HUES6 (cell line): ENCODE results near the gene FGF9.

Experiments used
- H3K27ac ChIP-seq: 2 replicates; pipeline ENCODE4 v1.7.0; 2013; ENCODE audit warnings: low read depth, mild to moderate bottlenecking, low read length, inconsistent platforms
- H3K27me3 ChIP-seq: 2 replicates; pipeline ENCODE4 v1.6.1; 2013; ENCODE audit warnings: low read length; ENCODE audit not compliant: control insufficient read depth, insufficient read depth
- H3K36me3 ChIP-seq: 2 replicates; pipeline ENCODE4 v1.6.1; 2013; ENCODE audit warnings: low read length; ENCODE audit not compliant: control insufficient read depth, insufficient read depth
- H3K4me1 ChIP-seq: 2 replicates; pipeline ENCODE4 v1.6.1; 2013; ENCODE audit warnings: low read length; ENCODE audit not compliant: control insufficient read depth, insufficient read depth
- H3K4me3 ChIP-seq: 2 replicates; pipeline ENCODE4 v1.5.1; 2013; ENCODE audit warnings: low read depth, low read length
- H3K9ac ChIP-seq: one replicate; pipeline ENCODE4 v1.6.1; 2013; ENCODE audit warnings: mild to moderate bottlenecking, low read length
- H3K9me3 ChIP-seq: 2 replicates; pipeline ENCODE4 v1.6.1; 2013; ENCODE audit warnings: low read depth, low read length; ENCODE audit not compliant: control insufficient read depth, insufficient read depth

FGF9 gene

DNA sequence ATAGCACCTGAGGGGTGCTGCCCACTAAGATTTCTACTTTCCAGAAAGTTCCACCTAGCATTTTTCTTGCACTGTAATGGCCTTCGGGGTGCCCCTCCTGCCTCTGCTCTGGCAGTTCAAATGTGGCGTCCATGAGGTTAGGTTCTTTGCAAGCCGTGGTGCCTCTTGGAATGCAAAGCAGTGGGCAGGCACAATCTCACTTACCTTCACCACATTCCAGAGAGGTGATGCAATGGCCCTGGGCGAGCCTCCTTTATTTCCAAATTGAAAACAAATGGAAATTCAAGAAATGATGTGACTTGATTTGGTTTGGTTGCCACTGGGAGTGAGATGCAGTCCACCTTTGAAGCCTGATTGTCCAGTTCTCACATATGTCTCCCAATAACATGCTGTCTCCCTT is 46.9 kb downstream of the FGF9 start:
- no peak overlapping the region for H3K9ac ChIP-seq
- H3K27me3 ChIP-seq, result no peaks in the 10 kb centered on the region
- no peaks in the 10 kb centered on the region for H3K9me3 ChIP-seq
- H3K36me3 ChIP-seq, result no peaks in the 10 kb centered on the region
- peak overlapping the region; percentile 55; the same call in 1 of the 2 replicates for H3K27ac ChIP-seq
- H3K4me3 ChIP-seq, result no peak overlapping the region
- peaks cover 27% of the 10 kb centered on the region for H3K4me1 ChIP-seq

DNA sequence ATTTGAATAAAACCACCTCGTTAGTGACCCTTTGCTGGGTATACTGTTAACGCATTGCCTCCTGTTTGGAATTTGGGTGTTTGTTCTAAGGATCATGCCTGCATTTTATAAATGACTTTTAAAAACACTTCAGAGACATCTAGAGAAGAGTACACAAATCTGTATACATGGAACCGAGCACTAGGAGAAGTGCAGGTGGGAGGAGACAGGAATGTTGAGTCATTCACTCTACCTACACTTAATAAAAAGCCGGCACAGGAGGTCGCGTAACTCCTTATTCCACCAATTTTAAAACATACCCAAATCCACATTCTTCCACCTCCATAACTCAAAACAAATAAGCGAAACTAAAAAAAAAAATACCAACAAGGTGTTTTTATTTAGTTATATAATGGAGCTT is 48.6 kb downstream of the FGF9 start:
- no peak overlapping the region for H3K4me3 ChIP-seq
- no peak overlapping the region for H3K27ac ChIP-seq

DNA sequence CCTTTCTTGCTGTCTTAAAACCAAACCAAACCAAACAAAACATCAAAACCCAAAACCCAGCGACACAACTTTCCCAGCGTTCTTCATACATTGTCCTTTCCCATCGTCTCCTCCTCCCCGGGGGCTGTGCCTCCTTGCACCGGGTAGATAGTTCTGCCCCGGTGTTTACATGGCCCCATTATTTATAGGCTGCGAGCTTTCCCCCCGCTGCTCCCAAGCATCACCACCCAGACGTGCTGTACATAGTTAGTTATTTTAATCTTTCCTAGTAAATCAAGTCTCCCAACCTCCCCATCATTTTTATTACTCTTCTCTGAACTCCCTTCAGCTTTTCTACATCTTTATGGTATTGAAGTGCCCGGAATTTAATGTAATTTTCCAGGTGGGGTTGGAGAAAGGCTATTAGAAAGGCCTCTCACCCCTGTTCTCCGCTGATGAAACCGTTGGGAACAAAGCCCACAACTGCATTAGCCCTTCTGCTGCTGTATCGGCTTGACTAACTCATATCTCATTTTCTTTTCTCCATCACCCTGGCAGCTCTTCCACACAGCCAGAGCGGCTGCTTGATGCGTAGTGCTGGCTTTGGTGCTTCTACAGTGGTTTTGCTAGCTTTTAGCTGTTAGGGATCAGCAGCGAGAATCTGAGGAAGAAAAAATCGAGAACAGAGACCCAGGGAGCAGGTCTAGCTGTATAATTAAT is 53.1 kb downstream of the FGF9 start:
- no peaks in the 10 kb centered on the region for H3K27me3 ChIP-seq
- no peak overlapping the region for H3K27ac ChIP-seq
- H3K4me3 ChIP-seq, result no peak overlapping the region
- no peaks in the 10 kb centered on the region for H3K36me3 ChIP-seq
- H3K4me1 ChIP-seq, result peaks cover 16% of the 10 kb centered on the region
- no peak overlapping the region for H3K9ac ChIP-seq
- no peaks in the 10 kb centered on the region for H3K9me3 ChIP-seq

More for the DNA sequence above, 48.6 kb downstream of the FGF9 start:
- H3K9me3 ChIP-seq, result no peaks in the 10 kb centered on the region
- no peaks in the 10 kb centered on the region for H3K27me3 ChIP-seq
- H3K36me3 ChIP-seq, result no peaks in the 10 kb centered on the region
- H3K9ac ChIP-seq, result no peak overlapping the region
- peaks cover 27% of the 10 kb centered on the region for H3K4me1 ChIP-seq

DNA sequence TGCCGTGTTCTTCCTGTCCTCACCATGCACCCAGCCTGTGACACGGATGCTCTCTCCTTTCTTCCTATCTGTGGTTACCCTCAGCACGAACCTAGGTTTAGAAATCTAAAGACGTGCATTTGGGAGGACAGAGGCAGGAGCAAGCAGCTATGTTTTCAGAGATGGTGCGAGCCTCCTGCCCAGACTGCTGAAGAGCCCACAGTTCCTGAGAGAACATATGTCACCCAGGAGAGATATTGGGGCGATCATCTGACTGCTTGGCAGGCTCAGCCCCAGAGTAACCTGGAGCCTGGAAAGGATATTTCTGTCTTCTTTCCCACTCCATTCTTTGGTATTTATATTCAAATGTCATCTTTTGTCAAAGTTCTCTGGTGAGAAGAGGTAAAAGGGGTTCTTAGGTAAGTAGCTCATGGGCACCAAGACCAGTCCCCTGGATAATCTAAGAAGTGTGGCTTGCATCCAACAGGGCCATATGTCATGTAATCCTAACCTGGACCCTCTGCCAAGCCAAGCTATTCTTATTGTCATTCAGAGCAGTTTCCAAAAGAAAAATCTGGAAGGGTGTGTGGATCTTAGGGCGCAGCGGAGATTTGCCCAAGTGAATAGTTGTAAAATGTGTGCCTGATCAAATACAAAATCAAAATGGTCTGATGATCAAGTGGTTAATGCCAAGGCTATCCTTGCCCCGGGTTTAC is 59.5 kb downstream of the FGF9 start:
- Histone ChIP-seq H3K9me3 (peaks cover 8% of the 10 kb centered on the region), H3K27ac (no peak overlapping the region), H3K4me1 (peaks cover 10% of the 10 kb centered on the region), H3K36me3 (no peaks in the 10 kb centered on the region), H3K9ac (no peak overlapping the region), H3K4me3 (no peak overlapping the region), H3K27me3 (no peaks in the 10 kb centered on the region)

DNA sequence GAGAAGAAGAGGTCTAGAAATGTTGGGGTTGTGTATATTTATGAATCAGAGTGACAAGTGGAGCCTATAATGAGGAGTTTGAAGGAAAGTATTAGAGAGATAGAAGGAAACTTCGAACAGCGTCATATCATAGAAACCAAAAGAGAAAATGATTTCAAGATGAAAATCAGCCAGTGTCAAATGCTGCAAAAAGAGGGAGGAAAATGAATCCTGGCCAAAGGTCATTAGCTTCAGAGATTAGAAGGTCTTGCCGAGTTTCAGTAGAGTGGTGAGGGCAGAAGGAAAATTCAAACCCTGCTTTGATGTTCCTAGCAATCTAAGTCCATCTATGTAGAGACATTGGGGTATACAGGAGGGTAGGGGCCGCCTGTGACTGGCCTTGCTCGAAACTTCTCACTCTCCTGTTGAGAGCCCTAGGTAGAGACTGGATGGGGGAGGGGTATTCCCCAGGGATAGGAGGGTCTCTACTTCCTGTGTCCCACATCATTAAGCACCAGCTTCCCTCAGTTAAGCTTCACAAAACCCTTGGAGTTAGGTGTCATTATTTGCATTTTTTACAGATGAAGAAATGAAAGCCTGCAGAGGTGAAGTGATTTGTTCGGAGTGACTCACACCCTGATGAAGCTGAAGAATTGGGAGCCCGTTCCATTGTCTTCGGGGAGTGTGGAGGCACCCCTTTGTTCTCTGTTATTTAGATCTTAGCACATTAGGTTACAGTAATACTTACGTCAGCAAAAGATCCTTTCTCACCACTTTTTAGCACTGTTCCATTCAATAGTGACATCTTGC is 62.8 kb downstream of the FGF9 start:
- H3K9me3 ChIP-seq, result peaks cover 8% of the 10 kb centered on the region
- no peak overlapping the region for H3K9ac ChIP-seq
- no peak overlapping the region for H3K4me3 ChIP-seq
- H3K27ac ChIP-seq, result no peak overlapping the region
- peaks cover 14% of the 10 kb centered on the region for H3K4me1 ChIP-seq
- no peaks in the 10 kb centered on the region for H3K36me3 ChIP-seq
- no peaks in the 10 kb centered on the region; the same call in 1 of the 2 replicates for H3K27me3 ChIP-seq

DNA sequence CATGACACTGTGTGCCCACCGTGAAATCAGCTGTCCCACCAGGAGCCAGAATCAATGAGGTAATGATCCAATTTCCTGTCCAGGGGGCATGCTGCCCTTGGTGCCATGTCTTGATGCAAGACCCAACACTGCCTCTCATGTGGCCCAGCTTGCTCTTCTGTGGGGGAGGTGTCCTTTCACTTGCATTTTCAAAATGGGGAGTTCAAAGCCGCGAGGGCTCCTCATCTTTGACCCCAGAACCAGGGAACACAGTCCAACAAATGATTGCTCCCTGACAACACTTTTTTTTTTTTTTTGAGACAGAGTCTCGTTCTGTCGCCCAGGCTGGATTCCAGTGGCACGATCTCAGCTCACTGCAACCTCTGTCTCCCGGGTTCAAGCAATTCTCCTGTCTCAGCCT is 64.1 kb downstream of the FGF9 start:
- no peaks in the 10 kb centered on the region; the same call in 1 of the 2 replicates for H3K27me3 ChIP-seq
- H3K27ac ChIP-seq, result no peak overlapping the region
- peaks cover 14% of the 10 kb centered on the region for H3K4me1 ChIP-seq
- no peak overlapping the region for H3K4me3 ChIP-seq
- no peaks in the 10 kb centered on the region for H3K36me3 ChIP-seq
- H3K9ac ChIP-seq, result no peak overlapping the region
- peaks cover 8% of the 10 kb centered on the region for H3K9me3 ChIP-seq

DNA sequence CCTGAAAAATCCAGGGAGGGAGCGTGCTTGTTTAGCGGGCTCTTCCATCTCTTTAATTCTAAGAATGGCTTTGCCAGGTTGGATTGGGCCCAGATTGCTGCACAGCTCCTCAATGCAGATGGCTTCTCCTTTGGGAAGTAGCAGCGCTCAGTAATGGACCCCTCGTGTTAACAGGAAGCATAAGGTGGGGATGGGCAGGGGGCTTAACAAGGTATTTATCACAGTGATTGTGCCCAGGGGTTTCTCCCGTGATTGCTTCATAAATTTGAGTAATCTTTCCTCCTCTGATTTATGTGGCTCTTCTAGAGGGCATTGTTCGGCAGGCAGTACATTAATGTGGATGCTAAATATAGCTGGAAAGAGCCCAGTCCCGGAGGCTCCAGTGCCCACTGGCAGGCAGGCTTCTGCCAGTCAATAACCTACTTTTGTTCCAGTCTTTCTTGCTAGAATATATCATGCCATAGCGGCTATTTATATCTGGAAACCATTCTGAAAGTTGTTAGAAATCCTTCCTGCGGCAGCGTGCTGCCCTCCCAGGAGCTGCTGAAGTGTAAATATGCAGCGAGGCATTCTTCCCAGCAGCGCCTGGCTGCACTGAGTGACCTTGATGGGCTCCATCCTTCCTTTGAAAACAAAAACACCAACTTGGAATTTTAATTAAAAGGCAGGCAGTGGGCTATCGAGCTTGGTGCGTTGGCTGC is 65.0 kb downstream of the FGF9 start:
- Histone ChIP-seq H3K27me3 (no peaks in the 10 kb centered on the region; the same call in 1 of the 2 replicates), H3K4me1 (peaks cover 14% of the 10 kb centered on the region), H3K27ac (no peak overlapping the region), H3K36me3 (no peaks in the 10 kb centered on the region), H3K9me3 (peaks cover 8% of the 10 kb centered on the region), H3K9ac (no peak overlapping the region), H3K4me3 (no peak overlapping the region)

DNA sequence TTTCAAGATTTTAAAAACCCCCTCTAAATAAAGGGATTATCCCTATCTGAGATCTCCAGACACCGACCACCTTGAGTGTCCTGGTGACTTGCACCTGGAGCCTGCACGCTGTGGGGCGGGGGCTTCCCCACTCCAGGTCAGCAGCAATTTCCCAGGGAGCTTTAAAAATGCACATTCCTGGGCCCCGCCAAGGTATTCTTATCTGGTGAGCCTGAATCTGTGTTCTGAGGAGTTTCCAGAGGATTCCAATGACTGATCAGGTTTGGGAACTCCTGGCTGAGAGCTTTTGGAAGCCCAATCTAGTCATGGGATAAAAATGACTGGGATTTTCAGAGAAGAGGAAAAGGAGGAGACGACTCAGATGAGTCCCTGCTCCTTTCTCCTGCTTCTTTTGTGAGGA is 66.1 kb downstream of the FGF9 start:
- Histone ChIP-seq H3K9ac (no peak overlapping the region), H3K4me1 (peaks cover 14% of the 10 kb centered on the region), H3K4me3 (no peak overlapping the region), H3K27me3 (no peaks in the 10 kb centered on the region; the same call in 1 of the 2 replicates), H3K9me3 (peaks cover 5% of the 10 kb centered on the region), H3K36me3 (no peaks in the 10 kb centered on the region), H3K27ac (no peak overlapping the region)

DNA sequence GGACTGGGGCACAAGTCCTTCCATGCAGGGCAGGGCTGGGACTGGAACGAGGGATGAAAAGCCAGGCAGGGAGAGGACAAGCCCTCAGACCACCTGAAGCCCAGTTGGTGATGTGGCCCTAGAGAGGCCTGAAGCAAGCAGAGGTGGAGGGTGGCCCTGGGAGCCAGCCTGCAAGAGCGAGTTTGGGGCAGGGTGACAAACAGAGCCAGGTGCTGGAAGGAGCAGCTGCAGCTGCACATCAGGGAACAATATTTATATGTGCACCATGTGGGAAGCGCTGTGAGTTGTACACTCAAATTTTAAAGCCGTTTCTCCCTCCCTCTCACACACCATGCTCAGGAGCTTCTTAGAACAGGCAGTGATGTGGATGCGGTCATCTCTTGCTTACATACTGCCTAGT is 67.8 kb downstream of the FGF9 start:
- peaks cover 11% of the 10 kb centered on the region for H3K4me1 ChIP-seq
- H3K27ac ChIP-seq, result no peak overlapping the region
- H3K9ac ChIP-seq, result no peak overlapping the region
- no peaks in the 10 kb centered on the region; the same call in 1 of the 2 replicates for H3K27me3 ChIP-seq
- no peaks in the 10 kb centered on the region for H3K36me3 ChIP-seq
- H3K9me3 ChIP-seq, result no peaks in the 10 kb centered on the region
- no peak overlapping the region for H3K4me3 ChIP-seq

DNA sequence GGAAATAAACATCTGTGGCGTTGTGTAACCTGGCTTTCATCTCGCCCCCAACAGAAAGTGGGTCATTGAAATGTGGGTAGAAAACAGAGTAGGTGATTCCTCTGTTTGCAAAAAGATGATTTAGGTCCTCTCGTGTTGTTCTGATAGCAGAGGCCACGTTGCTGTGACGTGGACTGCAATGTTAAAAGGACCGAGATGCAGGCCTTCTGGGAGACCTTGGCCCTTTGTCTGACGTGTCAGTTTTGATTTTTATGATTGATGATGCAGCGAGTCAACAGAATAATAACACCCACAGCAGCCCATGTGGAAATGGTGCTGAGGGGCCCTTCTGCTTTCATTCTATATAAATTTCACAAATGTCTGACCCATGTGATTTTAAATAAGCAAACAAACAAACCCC is 68.9 kb downstream of the FGF9 start:
- no peak overlapping the region for H3K9ac ChIP-seq
- no peak overlapping the region for H3K27ac ChIP-seq
- no peak overlapping the region for H3K4me3 ChIP-seq
- H3K36me3 ChIP-seq, result no peaks in the 10 kb centered on the region
- H3K27me3 ChIP-seq, result no peaks in the 10 kb centered on the region; the same call in 1 of the 2 replicates
- H3K9me3 ChIP-seq, result no peaks in the 10 kb centered on the region
- peaks cover 4% of the 10 kb centered on the region; the same call in 1 of the 2 replicates for H3K4me1 ChIP-seq
